Measurements from ENCODE around the gene RFXAP. TPM values are rescaled to one million over a fixed set of nuclear protein-coding genes. Genes with fewer than 3 reads are reported as not detected.

The RFXAP gene
- polyA plus RNA-seq, 1 donor (not counting 4 experiments of a cell fraction or from before 2014, with no cell fraction given), result 2.8 TPM

- H3K36me3 ChIP-seq (ENCODE audit: control insufficient read depth in 2 of 2, extremely low read depth in 1 of 2, insufficient read depth in 2 of 2, low read length in 2 of 2), result no peaks in the 10 kb centered on the region
- H3K9me3 ChIP-seq (ENCODE audit: control insufficient read depth, low read depth, low read length), result no peaks in the 10 kb centered on the region
- H2AFZ ChIP-seq (ENCODE audit: control insufficient read depth, low read length), result no peak overlapping the region
- H3K9me1 ChIP-seq (ENCODE audit: control insufficient read depth, extremely low read depth, insufficient read depth, low read length), result no peaks in the 10 kb centered on the region
- H3K27me3 ChIP-seq (ENCODE audit: control insufficient read depth, extremely low read depth, insufficient read depth, low read length), result no peaks in the 10 kb centered on the region
- no peak overlapping the region for H3K27ac ChIP-seq (ENCODE audit: control insufficient read depth, insufficient read depth, low read length)
- H3K79me2 ChIP-seq (ENCODE audit: control insufficient read depth, insufficient read depth, low read length), result no peaks in the 10 kb centered on the region
- H4K20me1 ChIP-seq (ENCODE audit: control insufficient read depth, extremely low read depth, insufficient read depth, low read length), result no peaks in the 10 kb centered on the region
- H3K4me2 ChIP-seq (ENCODE audit: control insufficient read depth, extremely low read depth, insufficient read depth, low read depth, low read length), result no peak overlapping the region
- FAIRE-seq, result no peak
- dilution Hi-C loops (cut with MboI; ENCODE audit: extremely low pct_ligation_motif_present, low sequenced_read_pairs), result no loop called here
- no peaks in the 10 kb centered on the region for H3K4me1 ChIP-seq (ENCODE audit: control insufficient read depth, extremely low read depth, insufficient read depth, low read length)
- TF ChIP-seq EZH2 (IDR thresholded peaks at IDR 0.05; ENCODE audit: low read length) (no peak), CTCF (optimal IDR thresholded peaks at IDR 0.05 in 1 of 3, IDR thresholded peaks at IDR 0.05 in 1 of 3, conservative IDR thresholded peaks at IDR 0.05 in 1 of 3; ENCODE audit: extremely low read depth in 1 of 3, insufficient read depth in 2 of 3, low read length in 3 of 3) (no peak)
- no peak for DNase-seq (ENCODE audit: low read depth, low spot score)
- H3K4me3 ChIP-seq (ENCODE audit: control insufficient read depth in 2 of 3, extremely low read depth in 1 of 3, insufficient read depth in 2 of 3, low read depth in 1 of 3, low read length in 3 of 3), result no peak overlapping the region
- H3K9ac ChIP-seq (ENCODE audit: control insufficient read depth, extremely low read depth, insufficient read depth, low read length), result no peak overlapping the region
Observed at GRCh38 chr13:36862002-36862685, 43.1 kb downstream of the RFXAP start.

GRCh38 chr13:36862722-36863121 is 43.7 kb downstream of the RFXAP start:
- Histone ChIP-seq H3K27ac (ENCODE audit: control insufficient read depth, insufficient read depth, low read length) (no peak overlapping the region), H3K36me3 (ENCODE audit: control insufficient read depth in 2 of 2, extremely low read depth in 1 of 2, insufficient read depth in 2 of 2, low read length in 2 of 2) (no peaks in the 10 kb centered on the region), H3K4me2 (ENCODE audit: control insufficient read depth, extremely low read depth, insufficient read depth, low read depth, low read length) (no peak overlapping the region), H3K27me3 (ENCODE audit: control insufficient read depth, extremely low read depth, insufficient read depth, low read length) (no peaks in the 10 kb centered on the region), H3K4me3 (ENCODE audit: control insufficient read depth in 2 of 3, extremely low read depth in 1 of 3, insufficient read depth in 2 of 3, low read depth in 1 of 3, low read length in 3 of 3) (no peak overlapping the region), H4K20me1 (ENCODE audit: control insufficient read depth, extremely low read depth, insufficient read depth, low read length) (no peaks in the 10 kb centered on the region), H2AFZ (ENCODE audit: control insufficient read depth, low read length) (no peak overlapping the region), H3K4me1 (ENCODE audit: control insufficient read depth, extremely low read depth, insufficient read depth, low read length) (no peaks in the 10 kb centered on the region), H3K9ac (ENCODE audit: control insufficient read depth, extremely low read depth, insufficient read depth, low read length) (no peak overlapping the region), H3K79me2 (ENCODE audit: control insufficient read depth, insufficient read depth, low read length) (no peaks in the 10 kb centered on the region), H3K9me3 (ENCODE audit: control insufficient read depth, low read depth, low read length) (no peaks in the 10 kb centered on the region), H3K9me1 (ENCODE audit: control insufficient read depth, extremely low read depth, insufficient read depth, low read length) (no peaks in the 10 kb centered on the region)
- FAIRE-seq (no peak), DNase-seq (ENCODE audit: low read depth, low spot score) (no peak)
- dilution Hi-C loops (cut with MboI; ENCODE audit: extremely low pct_ligation_motif_present, low sequenced_read_pairs), result no loop called here
- TF ChIP-seq CTCF (optimal IDR thresholded peaks at IDR 0.05 in 1 of 3, IDR thresholded peaks at IDR 0.05 in 1 of 3, conservative IDR thresholded peaks at IDR 0.05 in 1 of 3; ENCODE audit: extremely low read depth in 1 of 3, insufficient read depth in 2 of 3, low read length in 3 of 3), result no peak
- no peak for TF ChIP-seq EZH2 (IDR thresholded peaks at IDR 0.05; ENCODE audit: low read length)

Data from keratinocyte (primary cell).